ENCODE results near the gene ID3.

Gene ID3

GRCh38 chr1:23533246-23534023 lies 25.9 kb downstream of the ID3 start:
- Histone ChIP-seq H3K4me3 (ENCODE audit: low read depth in 1 of 2, low read length in 2 of 2) (no peak overlapping the region), H3K27me3 (ENCODE audit: control insufficient read depth in 1 of 2, insufficient read depth in 2 of 2, low read length in 2 of 2) (no peaks in the 10 kb centered on the region), H3K27ac (ENCODE audit: low read depth, low read length) (no peak overlapping the region), H3K36me3 (ENCODE audit: control insufficient read depth in 1 of 2, insufficient read depth in 2 of 2, low read length in 2 of 2) (no peaks in the 10 kb centered on the region), H3K4me1 (ENCODE audit: control insufficient read depth in 1 of 2, insufficient read depth in 2 of 2, low read length in 2 of 2) (peaks cover 50 to 57% of the 10 kb centered on the region in 2 donors), H3K9ac (ENCODE audit: low read depth in 1 of 2, low read length in 2 of 2) (peak overlapping the region in 1 of 2 donors; percentile 29), H3K9me3 (ENCODE audit: control insufficient read depth in 1 of 2, low read length in 2 of 2) (no peaks in the 10 kb centered on the region)

GRCh38 chr1:23531562-23532094 lies 27.7 kb downstream of the ID3 start:
- H3K9me3 ChIP-seq (ENCODE audit: control insufficient read depth in 1 of 2, low read length in 2 of 2) = no peaks in the 10 kb centered on the region
- H3K27me3 ChIP-seq (ENCODE audit: control insufficient read depth in 1 of 2, insufficient read depth in 2 of 2, low read length in 2 of 2) = no peaks in the 10 kb centered on the region
- H3K4me3 ChIP-seq (ENCODE audit: low read depth in 1 of 2, low read length in 2 of 2) = peak overlapping the region; percentile 58 to 66
- H3K27ac ChIP-seq (ENCODE audit: low read depth, low read length) = no peak overlapping the region
- peaks cover 67 to 68% of the 10 kb centered on the region in 2 donors for H3K4me1 ChIP-seq (ENCODE audit: control insufficient read depth in 1 of 2, insufficient read depth in 2 of 2, low read length in 2 of 2)
- peak overlapping the region; percentile 54 to 80 for H3K9ac ChIP-seq (ENCODE audit: low read depth in 1 of 2, low read length in 2 of 2)
- H3K36me3 ChIP-seq (ENCODE audit: control insufficient read depth in 1 of 2, insufficient read depth in 2 of 2, low read length in 2 of 2) = no peaks in the 10 kb centered on the region

GRCh38 chr1:23530747-23531561 lies 28.3 kb downstream of the ID3 start, which contains the start of gene E2F2:
Gene E2F2 (minus strand): TSS chr1:23531233. CDS start chr1:23530793, 440 bp downstream.
- Histone ChIP-seq H3K36me3 (ENCODE audit: control insufficient read depth in 1 of 2, insufficient read depth in 2 of 2, low read length in 2 of 2) (no peaks in the 10 kb centered on the region), H3K27me3 (ENCODE audit: control insufficient read depth in 1 of 2, insufficient read depth in 2 of 2, low read length in 2 of 2) (no peaks in the 10 kb centered on the region), H3K4me3 (ENCODE audit: low read depth in 1 of 2, low read length in 2 of 2) (peak within 1 kb of the TSS; percentile 69 to 74), H3K27ac (ENCODE audit: low read depth, low read length) (peak within 1 kb of the TSS; percentile 46), H3K4me1 (ENCODE audit: control insufficient read depth in 1 of 2, insufficient read depth in 2 of 2, low read length in 2 of 2) (peaks cover 74 to 75% of the 10 kb centered on the region in 2 donors), H3K9me3 (ENCODE audit: control insufficient read depth in 1 of 2, low read length in 2 of 2) (no peaks in the 10 kb centered on the region), H3K9ac (ENCODE audit: low read depth in 1 of 2, low read length in 2 of 2) (peak within 1 kb of the TSS; percentile 75 to 80)

- Histone ChIP-seq H3K27me3 (ENCODE audit: control insufficient read depth in 1 of 2, insufficient read depth in 2 of 2, low read length in 2 of 2) (no peaks in the 10 kb centered on the region), H3K4me1 (ENCODE audit: control insufficient read depth in 1 of 2, insufficient read depth in 2 of 2, low read length in 2 of 2) (peaks cover 76 to 81% of the 10 kb centered on the region in 2 donors), H3K27ac (ENCODE audit: low read depth, low read length) (peak overlapping the region; percentile 46), H3K9ac (ENCODE audit: low read depth in 1 of 2, low read length in 2 of 2) (peak overlapping the region; percentile 58 to 75), H3K36me3 (ENCODE audit: control insufficient read depth in 1 of 2, insufficient read depth in 2 of 2, low read length in 2 of 2) (no peaks in the 10 kb centered on the region), H3K4me3 (ENCODE audit: low read depth in 1 of 2, low read length in 2 of 2) (peak overlapping the region; percentile 69 to 74), H3K9me3 (ENCODE audit: control insufficient read depth in 1 of 2, low read length in 2 of 2) (no peaks in the 10 kb centered on the region)
These were observed 29.1 kb downstream of the ID3 start for GRCh38 chr1:23530087-23530746.

- H3K4me1 ChIP-seq (ENCODE audit: control insufficient read depth in 1 of 2, insufficient read depth in 2 of 2, low read length in 2 of 2) = peaks cover 84 to 88% of the 10 kb centered on the region in 2 donors
- no peaks in the 10 kb centered on the region for H3K27me3 ChIP-seq (ENCODE audit: control insufficient read depth in 1 of 2, insufficient read depth in 2 of 2, low read length in 2 of 2)
- peak overlapping the region; percentile 46 for H3K27ac ChIP-seq (ENCODE audit: low read depth, low read length)
- H3K9me3 ChIP-seq (ENCODE audit: control insufficient read depth in 1 of 2, low read length in 2 of 2) = no peaks in the 10 kb centered on the region
- peak overlapping the region; percentile 69 to 74 for H3K4me3 ChIP-seq (ENCODE audit: low read depth in 1 of 2, low read length in 2 of 2)
- H3K9ac ChIP-seq (ENCODE audit: low read depth in 1 of 2, low read length in 2 of 2) = peak overlapping the region; percentile 75 to 84
- no peaks in the 10 kb centered on the region for H3K36me3 ChIP-seq (ENCODE audit: control insufficient read depth in 1 of 2, insufficient read depth in 2 of 2, low read length in 2 of 2)
These were observed 29.9 kb downstream of the ID3 start for GRCh38 chr1:23529146-23530086.

GRCh38 chr1:23528250-23528978 lies 30.9 kb downstream of the ID3 start:
- Histone ChIP-seq H3K9ac (ENCODE audit: low read depth in 1 of 2, low read length in 2 of 2) (peak overlapping the region; percentile 75 to 84), H3K36me3 (ENCODE audit: control insufficient read depth in 1 of 2, insufficient read depth in 2 of 2, low read length in 2 of 2) (no peaks in the 10 kb centered on the region), H3K27me3 (ENCODE audit: control insufficient read depth in 1 of 2, insufficient read depth in 2 of 2, low read length in 2 of 2) (no peaks in the 10 kb centered on the region), H3K27ac (ENCODE audit: low read depth, low read length) (peak overlapping the region; percentile 85), H3K4me1 (ENCODE audit: control insufficient read depth in 1 of 2, insufficient read depth in 2 of 2, low read length in 2 of 2) (peaks cover 84 to 94% of the 10 kb centered on the region in 2 donors), H3K9me3 (ENCODE audit: control insufficient read depth in 1 of 2, low read length in 2 of 2) (no peaks in the 10 kb centered on the region), H3K4me3 (ENCODE audit: low read depth in 1 of 2, low read length in 2 of 2) (peak overlapping the region; percentile 53 to 69)

- peaks cover 79 to 89% of the 10 kb centered on the region in 2 donors for H3K4me1 ChIP-seq (ENCODE audit: control insufficient read depth in 1 of 2, insufficient read depth in 2 of 2, low read length in 2 of 2)
- H3K4me3 ChIP-seq (ENCODE audit: low read depth in 1 of 2, low read length in 2 of 2) = peak overlapping the region; percentile 45 to 69
- H3K27me3 ChIP-seq (ENCODE audit: control insufficient read depth in 1 of 2, insufficient read depth in 2 of 2, low read length in 2 of 2) = no peaks in the 10 kb centered on the region
- H3K9ac ChIP-seq (ENCODE audit: low read depth in 1 of 2, low read length in 2 of 2) = peak overlapping the region; percentile 8 to 25
- H3K36me3 ChIP-seq (ENCODE audit: control insufficient read depth in 1 of 2, insufficient read depth in 2 of 2, low read length in 2 of 2) = no peaks in the 10 kb centered on the region
- H3K27ac ChIP-seq (ENCODE audit: low read depth, low read length) = peak overlapping the region; percentile 85
- no peaks in the 10 kb centered on the region for H3K9me3 ChIP-seq (ENCODE audit: control insufficient read depth in 1 of 2, low read length in 2 of 2)
These were observed 31.4 kb downstream of the ID3 start for GRCh38 chr1:23527900-23528249.

- H3K9me3 ChIP-seq (ENCODE audit: control insufficient read depth in 1 of 2, low read length in 2 of 2) = no peaks in the 10 kb centered on the region
- no peaks in the 10 kb centered on the region for H3K36me3 ChIP-seq (ENCODE audit: control insufficient read depth in 1 of 2, insufficient read depth in 2 of 2, low read length in 2 of 2)
- H3K4me3 ChIP-seq (ENCODE audit: low read depth in 1 of 2, low read length in 2 of 2) = no peak overlapping the region
- no peaks in the 10 kb centered on the region for H3K27me3 ChIP-seq (ENCODE audit: control insufficient read depth in 1 of 2, insufficient read depth in 2 of 2, low read length in 2 of 2)
- peaks cover 77 to 84% of the 10 kb centered on the region in 2 donors for H3K4me1 ChIP-seq (ENCODE audit: control insufficient read depth in 1 of 2, insufficient read depth in 2 of 2, low read length in 2 of 2)
- H3K27ac ChIP-seq (ENCODE audit: low read depth, low read length) = peak overlapping the region; percentile 85
- peak overlapping the region; percentile 8 to 25 for H3K9ac ChIP-seq (ENCODE audit: low read depth in 1 of 2, low read length in 2 of 2)
These were observed 31.9 kb downstream of the ID3 start for GRCh38 chr1:23527366-23527765.
